HEK293 (cell line): ENCODE measurements around the gene SFSWAP.
"Not testable (repeated sequence)": the region's sequence is repeated elsewhere in the genome, so short reads cannot be mapped to it uniquely, and the experiment has no call there.

Experiments used
- CTCF ChIA-PET: fragments of 350-600 bp; formaldehyde crosslinking; extraction: SDS; loops from one replicate; lab custom pipeline; 2021; ENCODE audit warnings: antibody characterized with exemption; lab: Yijun Ruan, JAX
- POLR2A ChIA-PET: fragments of 300-600 bp; formaldehyde crosslinking; extraction: SDS; loops from one replicate; lab custom pipeline; 2020; ENCODE audit warnings: antibody characterized with exemption, inconsistent platforms; lab: Yijun Ruan, JAX
- H3K27ac ChIP-seq: fragments of 200-500 bp; sonication (Bioruptor generic); 2 replicates; pipeline ENCODE4 v1.5.1; 2014; ENCODE audit warnings: low read depth, low read length, control low read depth, inconsistent platforms; ENCODE audit errors: extremely low read depth
- H3K36me3 ChIP-seq, 2 experiments: fragments of 200-500 bp in 1 of 2; sonication (Bioruptor generic) in 1 of 2; 1 replicate in 1 of 2; 2 replicates in 1 of 2; pipeline ENCODE4 v1.5.1; 2014 to 2017; ENCODE audit warnings: inconsistent platforms in 2 of 2, low read length in 2 of 2; ENCODE audit not compliant: control insufficient read depth in 2 of 2, insufficient read depth in 1 of 2
- H3K4me1 ChIP-seq: fragments of 200-500 bp; sonication (Bioruptor generic); 2 replicates; pipeline ENCODE4 v1.5.1; 2014; ENCODE audit warnings: mild to moderate bottlenecking, low read length, inconsistent platforms; ENCODE audit not compliant: control insufficient read depth, insufficient read depth
- H3K4me3 ChIP-seq: 2 replicates; pipeline ENCODE4 v1.5.1; 2011; ENCODE audit warnings: low read depth, mild to moderate bottlenecking, control low read depth, low read length, moderate library complexity
- H3K9me3 ChIP-seq: fragments of 200-500 bp; sonication (Bioruptor generic); 2 replicates; pipeline ENCODE4 v1.5.1; 2014; ENCODE audit warnings: low read depth, low read length, inconsistent platforms; ENCODE audit not compliant: control insufficient read depth, insufficient read depth
- PRDM10 ChIP-seq: fragments of 450-650 bp; formaldehyde crosslinking; IDR thresholded peaks from 2 replicates; pipeline ENCODE4 v1.5.1; 2016; ENCODE audit warnings: missing biosample characterization, missing genetic modification characterization
- REST ChIP-seq: fragments of 450-650 bp; formaldehyde crosslinking; IDR thresholded peaks from 2 replicates; pipeline ENCODE4 v1.5.1; 2016; ENCODE audit warnings: missing biosample characterization, missing genetic modification characterization
- SETDB1 ChIP-seq: IDR thresholded peaks from one replicate; pipeline ENCODE4 v1.6.1; 2017; ENCODE audit warnings: mild to moderate bottlenecking, low read length, moderate library complexity, mixed read lengths; ENCODE audit not compliant: insufficient read length
- ZBTB8A ChIP-seq: fragments of 450-650 bp; formaldehyde crosslinking; IDR thresholded peaks from 2 replicates; pipeline ENCODE4 v1.5.1; 2016; ENCODE audit warnings: missing biosample characterization, missing genetic modification characterization
- ZNF140 ChIP-seq: fragments of 450-650 bp; formaldehyde crosslinking; IDR thresholded peaks from 2 replicates; pipeline ENCODE4 v1.5.1; 2016; ENCODE audit warnings: missing biosample characterization, missing genetic modification characterization
- ZNF214 ChIP-seq: fragments of 450-650 bp; formaldehyde crosslinking; IDR thresholded peaks from 2 replicates; pipeline ENCODE4 v1.5.1; 2017; ENCODE audit warnings: missing biosample characterization, mild to moderate bottlenecking, missing genetic modification characterization, borderline replicate concordance
- ZNF266 ChIP-seq: fragments of 450-650 bp; formaldehyde crosslinking; IDR thresholded peaks from 2 replicates; pipeline ENCODE4 v1.5.1; 2016; ENCODE audit warnings: missing biosample characterization, missing genetic modification characterization, low read depth
- ZNF280C ChIP-seq: fragments of 450-650 bp; formaldehyde crosslinking; IDR thresholded peaks from 2 replicates; pipeline ENCODE4 v1.5.1; 2016; ENCODE audit warnings: missing biosample characterization, missing genetic modification characterization
- ZNF302 ChIP-seq: fragments of 450-650 bp; formaldehyde crosslinking; IDR thresholded peaks from 2 replicates; pipeline ENCODE4 v1.5.1; 2016; ENCODE audit warnings: missing biosample characterization, missing genetic modification characterization, low read depth
- ZNF354C ChIP-seq: fragments of 450-650 bp; formaldehyde crosslinking; IDR thresholded peaks from 2 replicates; pipeline ENCODE4 v1.5.1; 2016; ENCODE audit warnings: missing biosample characterization, missing genetic modification characterization, low read depth, borderline replicate concordance
- ZNF426 ChIP-seq: fragments of 450-650 bp; formaldehyde crosslinking; IDR thresholded peaks from 2 replicates; pipeline ENCODE4 v1.5.1; 2017; ENCODE audit warnings: missing biosample characterization, missing genetic modification characterization, mild to moderate bottlenecking, inconsistent platforms, moderate library complexity
- ZNF433 ChIP-seq: fragments of 450-650 bp; formaldehyde crosslinking; IDR thresholded peaks from 2 replicates; pipeline ENCODE4 v1.5.1; 2016; ENCODE audit warnings: missing biosample characterization, missing genetic modification characterization, low read depth
- ZNF518A ChIP-seq: fragments of 450-650 bp; formaldehyde crosslinking; conservative IDR thresholded peaks from 2 replicates; pipeline ENCODE4 v1.5.1; 2016; ENCODE audit warnings: low read depth, missing biosample characterization, missing genetic modification characterization
- ZNF555 ChIP-seq: fragments of 450-650 bp; formaldehyde crosslinking; conservative IDR thresholded peaks from 2 replicates; pipeline ENCODE4 v1.5.1; 2017; ENCODE audit warnings: missing biosample characterization, mild to moderate bottlenecking, missing genetic modification characterization, inconsistent platforms
- ZNF623 ChIP-seq: fragments of 450-650 bp; formaldehyde crosslinking; IDR thresholded peaks from 2 replicates; pipeline ENCODE4 v1.5.1; 2016; ENCODE audit warnings: missing biosample characterization, missing genetic modification characterization
- ZNF654 ChIP-seq: fragments of 450-650 bp; formaldehyde crosslinking; IDR thresholded peaks from 2 replicates; pipeline ENCODE4 v1.5.1; 2016; ENCODE audit warnings: low read depth, missing biosample characterization, missing genetic modification characterization
- ZNF664 ChIP-seq: fragments of 450-650 bp; formaldehyde crosslinking; IDR thresholded peaks from 2 replicates; pipeline ENCODE4 v1.5.1; 2016; ENCODE audit warnings: missing biosample characterization, missing genetic modification characterization
- ZNF791 ChIP-seq: fragments of 450-650 bp; formaldehyde crosslinking; IDR thresholded peaks from 2 replicates; pipeline ENCODE4 v1.5.1; 2016; ENCODE audit warnings: missing biosample characterization, missing genetic modification characterization
- ZXDB ChIP-seq: fragments of 450-650 bp; formaldehyde crosslinking; IDR thresholded peaks from 2 replicates; pipeline ENCODE4 v1.5.1; 2016; ENCODE audit warnings: missing biosample characterization, missing genetic modification characterization

Gene SFSWAP

GRCh38 chr12:131704509-131704908 lies 6.4 kb upstream of the SFSWAP start:
- no peaks in the 10 kb centered on the region for H3K4me1 ChIP-seq
- ChIA-PET CTCF (no interaction called here), POLR2A (no interaction called here)
- H3K9me3 ChIP-seq, result no peaks in the 10 kb centered on the region
- no peak overlapping the region for H3K27ac ChIP-seq
- no peak for TF ChIP-seq ZNF302
- no peak for TF ChIP-seq PRDM10 (tag by site-specific recombination)
- no peak for TF ChIP-seq ZNF433 (tag by site-specific recombination)
- peak; percentile 79 for TF ChIP-seq SETDB1
- TF ChIP-seq ZNF214 (tag by site-specific recombination), result no peak
- TF ChIP-seq ZNF280C (tag by site-specific recombination), result no peak
- TF ChIP-seq ZNF791, result peak; percentile 56; the same call in 1 of the 2 replicates
- TF ChIP-seq ZNF354C (tag by site-specific recombination), result no peak
- no peak overlapping the region for H3K4me3 ChIP-seq
- no peaks in the 10 kb centered on the region for H3K36me3 ChIP-seq

GRCh38 chr12:131706709-131707108 lies 4.2 kb upstream of the SFSWAP start:
- H3K27ac ChIP-seq, H3K4me1 ChIP-seq, POLR2A ChIA-PET, H3K4me3 ChIP-seq, H3K36me3 ChIP-seq, H3K9me3 ChIP-seq: not testable (repeated sequence)
- CTCF ChIA-PET, result interaction anchor here (1.2 kb wide), 1 partner anchor 574 kb away, joined by 3 read pairs; no protein-coding TSS in a partner anchor
- TF ChIP-seq ZNF266 (0 out of 2 replicates have a peak, but pooled peaks have one; percentile 10), ZXDB (tag by site-specific recombination) (0 out of 2 replicates have a peak, but pooled peaks have one; percentile 40), ZNF433 (tag by site-specific recombination) (0 out of 2 replicates have a peak, but pooled peaks have one; percentile 45), ZNF623 (tag by site-specific recombination) (peak; percentile 46), ZBTB8A (peak; percentile 58; the same call in 1 of the 2 replicates), ZNF654 (tag by site-specific recombination) (peak; percentile 16; the same call in 1 of the 2 replicates), ZNF518A (tag by site-specific recombination) (peak; percentile 80), REST (tag by site-specific recombination) (peak; percentile 63; the same call in 1 of the 2 replicates), ZNF140 (tag by site-specific recombination) (0 out of 2 replicates have a peak, but pooled peaks have one; percentile 25), ZNF426 (tag by site-specific recombination) (peak; percentile 70), ZNF664 (tag by site-specific recombination) (0 out of 2 replicates have a peak, but pooled peaks have one; percentile 32), ZNF555 (tag by site-specific recombination) (peak; percentile 69)
